CD14-positive monocyte (primary cell): ENCODE results near the gene AIG1. TPM values are rescaled to one million over a fixed set of nuclear protein-coding genes. Genes with fewer than 3 reads are reported as not detected.

Experiments
- DNase-seq, 3 donors: peaks; one replicate each; pipeline ENCODE4 v3.0.0-alpha.2; 2011 to 2022
- H2AFZ ChIP-seq: 2 replicates; pipeline ENCODE4 v1.6.0; 2012; ENCODE audit warnings: mild to moderate bottlenecking, low read depth, low read length, inconsistent platforms; ENCODE audit not compliant: insufficient read depth, poor library complexity, severe bottlenecking
- H3K27ac ChIP-seq, 2 donors: 1 replicate in 1 of 2; 2 replicates in 1 of 2; pipeline ENCODE4 v1.5.1; 2012 to 2013; ENCODE audit warnings: low read length in 2 of 2, control low read depth in 1 of 2, inconsistent platforms in 1 of 2, low read depth in 1 of 2, mild to moderate bottlenecking in 1 of 2
- H3K27me3 ChIP-seq, 2 donors: one replicate each; pipeline versions ENCODE4 v1.6.0 to v1.6.1; 2011 to 2013; ENCODE audit warnings: low read length in 2 of 2; ENCODE audit not compliant: control insufficient read depth in 2 of 2, insufficient read depth in 2 of 2
- H3K36me3 ChIP-seq, 2 donors: replicated peaks in 1 of 2; 1 replicate in 1 of 2; 2 replicates in 1 of 2; pipeline versions ENCODE4 v1.5.1 to v1.6.1; 2012 to 2013; ENCODE audit warnings: low read length in 2 of 2, control low read depth in 1 of 2, inconsistent platforms in 1 of 2, mild to moderate bottlenecking in 1 of 2; ENCODE audit not compliant: insufficient read depth in 2 of 2, control insufficient read depth in 1 of 2
- H3K4me1 ChIP-seq, 2 donors: 1 replicate in 1 of 2; 2 replicates in 1 of 2; pipeline versions ENCODE4 v1.5.1 to v1.6.1; 2012 to 2013; ENCODE audit warnings: low read length in 2 of 2, control low read depth in 1 of 2, inconsistent platforms in 1 of 2, mild to moderate bottlenecking in 1 of 2, moderate library complexity in 1 of 2; ENCODE audit not compliant: insufficient read depth in 2 of 2, control insufficient read depth in 1 of 2
- H3K4me2 ChIP-seq: replicated peaks from 2 replicates; pipeline ENCODE3; 2012; ENCODE audit warnings: low read length, moderate library complexity, mild to moderate bottlenecking; ENCODE audit not compliant: poor library complexity, severe bottlenecking; ENCODE audit errors: extremely low read depth
- H3K4me3 ChIP-seq, 3 experiments: fragments of 200-600 bp in 1 of 3; sonication (generic) in 1 of 3; replicated peaks in 1 of 3; 1 replicate in 2 of 3; 2 replicates in 1 of 3; pipeline ENCODE4 v1.5.1; 2011 to 2013; ENCODE audit warnings: low read length in 3 of 3, mild to moderate bottlenecking in 3 of 3, control low read depth in 2 of 3, low read depth in 2 of 3, inconsistent platforms in 1 of 3, moderate library complexity in 1 of 3
- H3K79me2 ChIP-seq: 2 replicates; pipeline ENCODE4 v1.6.0; 2012; ENCODE audit warnings: mild to moderate bottlenecking, control low read depth, inconsistent platforms, low read length, moderate library complexity; ENCODE audit not compliant: insufficient read depth
- H3K9ac ChIP-seq: 2 replicates; pipeline ENCODE4 v1.6.0; 2017; ENCODE audit warnings: low read length, mild to moderate bottlenecking; ENCODE audit not compliant: insufficient read depth, poor library complexity, severe bottlenecking
- H3K9me3 ChIP-seq, 2 donors: replicated peaks in 1 of 2; 1 replicate in 1 of 2; 2 replicates in 1 of 2; pipeline versions ENCODE4 v1.5.1 to v1.6.1; 2012 to 2013; ENCODE audit warnings: low read length in 2 of 2, control low read depth in 1 of 2; ENCODE audit not compliant: control insufficient read depth in 1 of 2, insufficient read depth in 1 of 2
- H4K20me1 ChIP-seq: 2 replicates; pipeline ENCODE4 v1.6.0; 2012; ENCODE audit warnings: mild to moderate bottlenecking, low read length, control low read depth, moderate library complexity; ENCODE audit not compliant: insufficient read depth
- H3K27ac Mint-ChIP-seq, 7 donors: one replicate each; pipeline ENCODE4 v1.8.0; 2020; ENCODE audit warnings: mild to moderate bottlenecking in 7 of 7, mixed read lengths in 7 of 7, moderate library complexity in 6 of 7, inconsistent platforms in 2 of 7
- H3K27me3 Mint-ChIP-seq, 3 donors: one replicate each; pipeline ENCODE4 v1.8.0; 2021 to 2022; ENCODE audit warnings: low read depth in 3 of 3, mild to moderate bottlenecking in 3 of 3, mixed read lengths in 3 of 3, moderate library complexity in 3 of 3, inconsistent platforms in 1 of 3
- H3K36me3 Mint-ChIP-seq, 2 donors: one replicate each; pipeline ENCODE4 v1.8.0; 2020; ENCODE audit warnings: mixed read lengths in 2 of 2, inconsistent platforms in 1 of 2, mild to moderate bottlenecking in 1 of 2
- H3K4me1 Mint-ChIP-seq: one replicate; pipeline ENCODE4 v1.8.0; 2020; ENCODE audit warnings: mild to moderate bottlenecking, mixed read lengths
- H3K4me3 Mint-ChIP-seq, 2 donors: one replicate each; pipeline ENCODE4 v1.8.0; 2020; ENCODE audit warnings: mild to moderate bottlenecking in 2 of 2, mixed read lengths in 2 of 2, moderate library complexity in 1 of 2
- H3K9me3 Mint-ChIP-seq, 7 donors: one replicate each; pipeline ENCODE4 v1.8.0; 2020 to 2022; ENCODE audit warnings: mixed read lengths in 7 of 7, mild to moderate bottlenecking in 6 of 7, moderate library complexity in 6 of 7, inconsistent platforms in 2 of 7
- CTCF ChIP-seq: fragments of 200-600 bp; IDR thresholded peaks from one replicate; pipeline ENCODE4 v1.8.0; 2022; ENCODE audit warnings: antibody characterized with exemption, mild to moderate bottlenecking
- WGBS: methylation state at CpG from one replicate; pipeline ENCODE4 v1.1.5; 2013; ENCODE audit warnings: missing lambda C conversion rate; ENCODE audit not compliant: insufficient coverage; 5-methylcytosine and 5-hydroxymethylcytosine counted together
- intact Hi-C, 2 donors: fragments of 100-400 bp; cut with micrococcal nuclease; formaldehyde crosslinking; loops; one replicate each; pipeline versions ENCODE4 v1.15.0 to v1.15.1; 2023
- polyA plus RNA-seq, 3 donors: library from polyadenylated mRNA; depleted of rRNA in 1 of 3; unstranded in 2 of 3; stranded (reverse) in 1 of 3; fragments of 300-500 nt in 2 of 3; fragments of >200 nt in 1 of 3; fragmentation: Illumina TruSeq in 2 of 3; gene quantifications; 1 replicate in 2 of 3; 2 replicates in 1 of 3; pipeline ENCODE4 v1.2.3, GENCODE V29; 2012 to 2021

AIG1 gene
- polyA plus RNA-seq, 3 donors: 6.7 to 7.6 (median 6.8) TPM

GRCh38 chr6:143204045-143204444 lies 143.4 kb downstream of the AIG1 start:
- TF ChIP-seq CTCF: no peak
- no peaks in the 10 kb centered on the region for H3K79me2 ChIP-seq
- no peak overlapping the region for H3K9ac ChIP-seq
- intact Hi-C loops: no loop called here
- H3K36me3 ChIP-seq: no peaks in the 10 kb centered on the region
- no peak overlapping the region for H3K4me2 ChIP-seq
- H3K27me3 ChIP-seq: no peaks in the 10 kb centered on the region
- DNase-seq: no peak
- no peaks in the 10 kb centered on the region for H3K4me1 Mint-ChIP-seq
- H3K27ac ChIP-seq: no peak overlapping the region
- no peaks in the 10 kb centered on the region for H3K9me3 ChIP-seq
- H3K4me3 Mint-ChIP-seq: no peak overlapping the region
- no peak overlapping the region for H3K27ac Mint-ChIP-seq
- no peaks in the 10 kb centered on the region for H4K20me1 ChIP-seq
- no peak overlapping the region for H2AFZ ChIP-seq
- H3K4me1 ChIP-seq: no peaks in the 10 kb centered on the region
- H3K9me3 Mint-ChIP-seq: peaks cover 0 to 7% (median 2%) of the 10 kb centered on the region in 7 donors
- no peaks in the 10 kb centered on the region for H3K36me3 Mint-ChIP-seq
- no peak overlapping the region for H3K4me3 ChIP-seq
- H3K27me3 Mint-ChIP-seq: peaks cover 0 to 3% (median 0%) of the 10 kb centered on the region in 3 donors

- Histone ChIP-seq H3K9me3 (no peaks in the 10 kb centered on the region), H3K27me3 (no peaks in the 10 kb centered on the region), H3K4me1 (no peaks in the 10 kb centered on the region), H3K9ac (no peak overlapping the region), H3K79me2 (no peaks in the 10 kb centered on the region), H4K20me1 (no peaks in the 10 kb centered on the region), H3K36me3 (no peaks in the 10 kb centered on the region), H3K4me3 (no peak overlapping the region), H2AFZ (no peak overlapping the region), H3K4me2 (no peak overlapping the region), H3K27ac (no peak overlapping the region)
- H3K36me3 Mint-ChIP-seq: peaks cover 0 to 3% of the 10 kb centered on the region in 2 donors
- no peak for TF ChIP-seq CTCF
- H3K27me3 Mint-ChIP-seq: no peaks in the 10 kb centered on the region
- no CpG with 5 or more reads among the region's 1 CpG for WGBS
- H3K4me1 Mint-ChIP-seq: no peaks in the 10 kb centered on the region
- no peak overlapping the region for H3K4me3 Mint-ChIP-seq
- DNase-seq: no peak
- H3K9me3 Mint-ChIP-seq: peaks cover 0 to 13% (median 6%) of the 10 kb centered on the region in 7 donors
- H3K27ac Mint-ChIP-seq: no peak overlapping the region
- intact Hi-C loops: no loop called here
Measured at GRCh38 chr6:143205131-143205535, 144.4 kb downstream of the AIG1 start.
